Measurements from ENCODE around the gene DNLZ. TPM values are rescaled to one million over a fixed set of nuclear protein-coding genes. Genes with fewer than 3 reads are reported as not detected.

The DNLZ gene
- total and polyA plus RNA-seq, 9 of the 15 experiments (the other 6 are each of a cell fraction or from before 2014, with no cell fraction given) = 0.17 to 44.6 (median 3.4) TPM

- TF ChIP-seq ZBTB40 (IDR thresholded peaks at IDR 0.05) = no peak
- TF ChIP-seq ZBTB40 (CRISPR knock-in tag; IDR thresholded peaks at IDR 0.05) = no peak
- no peak for TF ChIP-seq ZSCAN29 (IDR thresholded peaks at IDR 0.05)
- no peak for TF ChIP-seq ARID1B (IDR thresholded peaks at IDR 0.05)
- no peak for TF ChIP-seq GTF2F1 (IDR thresholded peaks at IDR 0.05; ENCODE audit: low read depth, low read length)
- TF ChIP-seq ZNF668 (CRISPR knock-in tag; IDR thresholded peaks at IDR 0.05) = no peak
- no peak for TF ChIP-seq CBFB (CRISPR knock-in tag; IDR thresholded peaks at IDR 0.05)
- no peak for TF ChIP-seq SNAPC5 (CRISPR knock-in tag; IDR thresholded peaks at IDR 0.05)
- TF ChIP-seq BACH1 (tag; IDR thresholded peaks at IDR 0.05) = no peak
- no peak for TF ChIP-seq RB1 (IDR thresholded peaks at IDR 0.05; ENCODE audit: low read depth)
- TF ChIP-seq SIN3B (IDR thresholded peaks at IDR 0.05; ENCODE audit: low read depth) = no peak
- no peak for TF ChIP-seq YY1 (IDR thresholded peaks at IDR 0.05; ENCODE audit: borderline replicate concordance in 1 of 3, control insufficient read depth in 1 of 3, extremely low read depth in 1 of 3, insufficient read depth in 3 of 3, insufficient read length in 1 of 3, insufficient replicate concordance in 2 of 3, low read depth in 1 of 3, low read length in 2 of 3)
- no peak for TF ChIP-seq NFE2L1 (tag; IDR thresholded peaks at IDR 0.05; ENCODE audit: borderline replicate concordance, low read depth)
- no peak for TF ChIP-seq MLX (CRISPR knock-in tag; conservative IDR thresholded peaks at IDR 0.05)
- no peak for TF ChIP-seq ZNF655 (CRISPR knock-in tag; IDR thresholded peaks at IDR 0.05)
These were observed 23.7 kb upstream of the DNLZ start (continued) for GRCh38 chr9:136387217-136387616.

Data from K562 (cell line).